Natural killer cell (primary cell): ENCODE measurements around the gene LRATD1. TPM values are rescaled to one million over a fixed set of nuclear protein-coding genes. Genes with fewer than 3 reads are reported as not detected.

ENCODE experiments used
- ATAC-seq, 3 donors: fragments of 150-1000 bp in 2 of 3; fragments of 200-7000 bp in 1 of 3; cut with Tn5 transposase; 1 replicate in 1 of 3; 2 replicates in 2 of 3; pipeline ENCODE4 v1.10.0; 2021; ENCODE audit warnings: mild to moderate bottlenecking in 2 of 3, moderate library complexity in 2 of 3
- DNase-seq, 2 donors: peaks; one replicate each; pipeline versions ENCODE4 v3.0.0 to v3.0.0-alpha.2; 2013 to 2021; ENCODE audit warnings: mixed read lengths in 1 of 2
- H3K27ac ChIP-seq: one replicate; pipeline ENCODE4 v1.5.1; 2013; ENCODE audit warnings: mild to moderate bottlenecking, low read length
- H3K27me3 ChIP-seq: one replicate; pipeline ENCODE4 v1.6.1; 2013; ENCODE audit warnings: low read length; ENCODE audit not compliant: control insufficient read depth, insufficient read depth
- H3K36me3 ChIP-seq: one replicate; pipeline ENCODE4 v1.6.1; 2013; ENCODE audit warnings: low read length; ENCODE audit not compliant: control insufficient read depth, insufficient read depth
- H3K4me1 ChIP-seq: one replicate; pipeline ENCODE4 v1.6.1; 2013; ENCODE audit warnings: low read length; ENCODE audit not compliant: control insufficient read depth, insufficient read depth
- H3K4me3 ChIP-seq: one replicate; pipeline ENCODE4 v1.5.1; 2013; ENCODE audit warnings: low read length
- H3K9me3 ChIP-seq: one replicate; pipeline ENCODE4 v1.6.1; 2013; ENCODE audit warnings: low read length; ENCODE audit not compliant: control insufficient read depth, insufficient read depth
- H3K27ac Mint-ChIP-seq, 2 donors: one replicate each; pipeline ENCODE4 v1.8.0; 2022; ENCODE audit warnings: mild to moderate bottlenecking in 2 of 2, mixed read lengths in 2 of 2, moderate library complexity in 1 of 2
- H3K27me3 Mint-ChIP-seq, 2 donors: one replicate each; pipeline ENCODE4 v1.8.0; 2022; ENCODE audit warnings: low read depth in 2 of 2, mixed read lengths in 2 of 2
- H3K36me3 Mint-ChIP-seq: one replicate; pipeline ENCODE4 v1.8.0; 2022; ENCODE audit warnings: mixed read lengths
- H3K4me1 Mint-ChIP-seq, 2 donors: one replicate each; pipeline ENCODE4 v1.8.0; 2022; ENCODE audit warnings: mixed read lengths in 2 of 2
- H3K4me3 Mint-ChIP-seq: one replicate; pipeline ENCODE4 v1.8.0; 2022; ENCODE audit warnings: mild to moderate bottlenecking, moderate library complexity, mixed read lengths
- H3K9me3 Mint-ChIP-seq, 2 donors: one replicate each; pipeline ENCODE4 v1.8.0; 2022; ENCODE audit warnings: mixed read lengths in 2 of 2
- WGBS: methylation state at CpG from one replicate; pipeline ENCODE4 v1.1.7; 2013; ENCODE audit warnings: missing lambda C conversion rate; ENCODE audit not compliant: insufficient coverage; 5-methylcytosine and 5-hydroxymethylcytosine counted together
- intact Hi-C: fragments of 100-400 bp; cut with micrococcal nuclease; formaldehyde crosslinking; loops from one replicate; pipeline ENCODE4 v1.14.2; 2022
- total RNA-seq, 4 donors: library from RNA; stranded (reverse); fragments of 120-200 nt in 1 of 4; gene quantifications; one replicate each; pipeline versions ENCODE4 v1.2.3 to v1.2.4, GENCODE V29; 2013 to 2022
- TF ChIP-seq, protein P1 (sequence below): fragments of 200-600 bp; IDR thresholded peaks from one replicate; pipeline ENCODE4 v1.8.0; 2022; ENCODE audit warnings: antibody characterized with exemption

LRATD1 gene
- total RNA-seq, 3 donors from 2014 or later (not counting 1 experiment from before 2014, with no cell fraction given) = not detected

- WGBS = 28% methylated on average over 3 of the region's 4 CpGs
- Histone ChIP-seq H3K4me3 (no peak overlapping the region), H3K36me3 (no peaks in the 10 kb centered on the region), H3K4me1 (no peaks in the 10 kb centered on the region), H3K27me3 (no peaks in the 10 kb centered on the region), H3K27ac (no peak overlapping the region), H3K9me3 (no peaks in the 10 kb centered on the region)
- ATAC-seq (no peak), DNase-seq (no peak)
- H3K4me1 Mint-ChIP-seq = no peaks in the 10 kb centered on the region
- no peaks in the 10 kb centered on the region for H3K27me3 Mint-ChIP-seq
- H3K36me3 Mint-ChIP-seq = no peaks in the 10 kb centered on the region
- intact Hi-C loops = no loop called here
- no peak overlapping the region for H3K27ac Mint-ChIP-seq
- peaks cover 6 to 11% of the 10 kb centered on the region in 2 donors for H3K9me3 Mint-ChIP-seq
- TF ChIP-seq, protein P1, sequence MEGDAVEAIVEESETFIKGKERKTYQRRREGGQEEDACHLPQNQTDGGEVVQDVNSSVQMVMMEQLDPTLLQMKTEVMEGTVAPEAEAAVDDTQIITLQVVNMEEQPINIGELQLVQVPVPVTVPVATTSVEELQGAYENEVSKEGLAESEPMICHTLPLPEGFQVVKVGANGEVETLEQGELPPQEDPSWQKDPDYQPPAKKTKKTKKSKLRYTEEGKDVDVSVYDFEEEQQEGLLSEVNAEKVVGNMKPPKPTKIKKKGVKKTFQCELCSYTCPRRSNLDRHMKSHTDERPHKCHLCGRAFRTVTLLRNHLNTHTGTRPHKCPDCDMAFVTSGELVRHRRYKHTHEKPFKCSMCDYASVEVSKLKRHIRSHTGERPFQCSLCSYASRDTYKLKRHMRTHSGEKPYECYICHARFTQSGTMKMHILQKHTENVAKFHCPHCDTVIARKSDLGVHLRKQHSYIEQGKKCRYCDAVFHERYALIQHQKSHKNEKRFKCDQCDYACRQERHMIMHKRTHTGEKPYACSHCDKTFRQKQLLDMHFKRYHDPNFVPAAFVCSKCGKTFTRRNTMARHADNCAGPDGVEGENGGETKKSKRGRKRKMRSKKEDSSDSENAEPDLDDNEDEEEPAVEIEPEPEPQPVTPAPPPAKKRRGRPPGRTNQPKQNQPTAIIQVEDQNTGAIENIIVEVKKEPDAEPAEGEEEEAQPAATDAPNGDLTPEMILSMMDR = no peak
- no peak overlapping the region for H3K4me3 Mint-ChIP-seq
Observed at GRCh38 chr2:14654835-14655282, 22.3 kb downstream of the LRATD1 start.

DNA sequence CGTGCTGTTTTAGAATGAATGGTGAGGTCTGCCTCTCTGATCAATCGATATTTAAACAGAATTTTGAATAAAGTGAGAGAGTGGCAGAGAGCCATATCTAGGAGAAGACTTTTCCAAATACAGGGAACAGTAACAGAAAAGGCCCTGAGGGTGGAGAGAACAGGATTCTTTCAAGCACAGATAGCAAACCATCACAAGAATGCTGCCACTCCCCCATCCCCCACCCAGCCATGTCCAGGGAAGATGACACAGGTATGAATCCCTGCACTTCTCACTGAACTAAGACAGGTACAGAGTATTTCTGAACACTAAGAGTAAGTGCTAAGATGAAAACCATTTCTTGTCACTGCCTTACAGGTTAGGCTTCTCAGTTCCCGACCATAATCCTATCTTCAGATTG lies 23.6 kb downstream of the LRATD1 start:
- H3K27ac Mint-ChIP-seq = no peak overlapping the region
- H3K36me3 Mint-ChIP-seq = no peaks in the 10 kb centered on the region
- Histone ChIP-seq H3K27ac (no peak overlapping the region), H3K9me3 (no peaks in the 10 kb centered on the region), H3K4me1 (no peaks in the 10 kb centered on the region), H3K4me3 (no peak overlapping the region), H3K36me3 (no peaks in the 10 kb centered on the region), H3K27me3 (no peaks in the 10 kb centered on the region)
- 90% methylated on average over 2 of the region's 3 CpGs for WGBS
- no peaks in the 10 kb centered on the region for H3K27me3 Mint-ChIP-seq
- DNase-seq (no peak), ATAC-seq (no peak)
- no peak overlapping the region for H3K4me3 Mint-ChIP-seq
- peaks cover 9 to 12% of the 10 kb centered on the region in 2 donors for H3K9me3 Mint-ChIP-seq
- intact Hi-C loops = no loop called here
- TF ChIP-seq, protein P1 = no peak
- H3K4me1 Mint-ChIP-seq = no peaks in the 10 kb centered on the region

- Histone ChIP-seq H3K27ac (no peak overlapping the region), H3K36me3 (no peaks in the 10 kb centered on the region), H3K4me3 (no peak overlapping the region), H3K9me3 (no peaks in the 10 kb centered on the region), H3K27me3 (no peaks in the 10 kb centered on the region), H3K4me1 (no peaks in the 10 kb centered on the region)
- H3K27ac Mint-ChIP-seq = no peak overlapping the region
- intact Hi-C loops = no loop called here
- H3K4me1 Mint-ChIP-seq = no peaks in the 10 kb centered on the region
- WGBS = 86% methylated on average over 3 of the region's 3 CpGs
- no peaks in the 10 kb centered on the region for H3K27me3 Mint-ChIP-seq
- TF ChIP-seq, protein P1 = no peak
- H3K9me3 Mint-ChIP-seq = peaks cover 10 to 12% of the 10 kb centered on the region in 2 donors
- H3K36me3 Mint-ChIP-seq = no peaks in the 10 kb centered on the region
- H3K4me3 Mint-ChIP-seq = no peak overlapping the region
- DNase-seq (no peak), ATAC-seq (no peak)
Observed at GRCh38 chr2:14661163-14661562, 28.6 kb downstream of the LRATD1 start.

GRCh38 chr2:14673351-14673875 lies 40.9 kb downstream of the LRATD1 start:
- H3K4me1 Mint-ChIP-seq = no peaks in the 10 kb centered on the region
- H3K27ac Mint-ChIP-seq = no peak overlapping the region
- DNase-seq = no peak
- H3K27ac ChIP-seq = no peak overlapping the region
- H3K27me3 Mint-ChIP-seq = no peaks in the 10 kb centered on the region
- H3K4me3 Mint-ChIP-seq = no peak overlapping the region
- no peaks in the 10 kb centered on the region for H3K36me3 Mint-ChIP-seq
- intact Hi-C loops = no loop called here
- no peak overlapping the region for H3K4me3 ChIP-seq
- no peak for ATAC-seq
- 81% methylated on average over 8 of the region's 8 CpGs for WGBS
- no peaks in the 10 kb centered on the region for H3K36me3 ChIP-seq
- no peaks in the 10 kb centered on the region for H3K27me3 ChIP-seq
- H3K4me1 ChIP-seq = no peaks in the 10 kb centered on the region
- H3K9me3 Mint-ChIP-seq = peaks cover 6 to 15% of the 10 kb centered on the region in 2 donors
- TF ChIP-seq, protein P1 = no peak
- H3K9me3 ChIP-seq = no peaks in the 10 kb centered on the region
